HEK293 (cell line): ENCODE results near the gene OST4.
A peak's percentile ranks its signal among the peaks of the same experiment; 100 is the strongest.

Experiments
- GLIS2 ChIP-seq: fragments of 450-650 bp; formaldehyde crosslinking; IDR thresholded peaks from 2 replicates; pipeline ENCODE4 v1.5.1; 2016; ENCODE audit warnings: missing biosample characterization, missing genetic modification characterization
- KLF7 ChIP-seq: fragments of 450-650 bp; formaldehyde crosslinking; IDR thresholded peaks from 2 replicates; pipeline ENCODE4 v1.5.1; 2016; ENCODE audit warnings: missing biosample characterization, missing genetic modification characterization, borderline replicate concordance
- RBAK ChIP-seq: fragments of 450-650 bp; formaldehyde crosslinking; IDR thresholded peaks from 2 replicates; pipeline ENCODE4 v1.5.1; 2016; ENCODE audit warnings: missing biosample characterization, missing genetic modification characterization
- SCRT2 ChIP-seq: fragments of 450-650 bp; formaldehyde crosslinking; IDR thresholded peaks from 2 replicates; pipeline ENCODE4 v1.5.1; 2016; ENCODE audit warnings: missing biosample characterization, missing genetic modification characterization
- SP7 ChIP-seq: fragments of 450-650 bp; formaldehyde crosslinking; IDR thresholded peaks from 2 replicates; pipeline ENCODE4 v1.5.1; 2016; ENCODE audit warnings: missing biosample characterization, missing genetic modification characterization
- YY1 ChIP-seq: fragments of 450-650 bp; formaldehyde crosslinking; IDR thresholded peaks from 2 replicates; pipeline ENCODE4 v1.5.1; 2018; ENCODE audit warnings: missing biosample characterization, missing genetic modification characterization
- ZBTB7A ChIP-seq: fragments of 450-650 bp; formaldehyde crosslinking; IDR thresholded peaks from 2 replicates; pipeline ENCODE4 v1.5.1; 2016; ENCODE audit warnings: low read depth, missing biosample characterization, missing genetic modification characterization
- ZFP3 ChIP-seq: fragments of 450-650 bp; formaldehyde crosslinking; IDR thresholded peaks from 2 replicates; pipeline ENCODE4 v1.5.1; 2016; ENCODE audit warnings: low read depth, missing biosample characterization, missing genetic modification characterization
- ZFP37 ChIP-seq: fragments of 450-650 bp; formaldehyde crosslinking; IDR thresholded peaks from 2 replicates; pipeline ENCODE4 v1.5.1; 2016; ENCODE audit warnings: missing biosample characterization, missing genetic modification characterization
- ZNF114 ChIP-seq: fragments of 450-650 bp; formaldehyde crosslinking; IDR thresholded peaks from 2 replicates; pipeline ENCODE4 v1.5.0; 2017; ENCODE audit warnings: missing biosample characterization, missing genetic modification characterization
- ZNF133 ChIP-seq: fragments of 450-650 bp; formaldehyde crosslinking; IDR thresholded peaks from 2 replicates; pipeline ENCODE4 v1.5.1; 2016; ENCODE audit warnings: missing biosample characterization, missing genetic modification characterization
- ZNF2 ChIP-seq: fragments of 450-650 bp; formaldehyde crosslinking; IDR thresholded peaks from 2 replicates; pipeline ENCODE4 v1.5.1; 2016; ENCODE audit warnings: missing biosample characterization, missing genetic modification characterization
- ZNF302 ChIP-seq: fragments of 450-650 bp; formaldehyde crosslinking; IDR thresholded peaks from 2 replicates; pipeline ENCODE4 v1.5.1; 2016; ENCODE audit warnings: missing biosample characterization, missing genetic modification characterization, low read depth
- ZNF335 ChIP-seq: fragments of 450-650 bp; formaldehyde crosslinking; conservative IDR thresholded peaks from 2 replicates; pipeline ENCODE4 v1.5.1; 2016; ENCODE audit warnings: missing biosample characterization, missing genetic modification characterization
- ZNF341 ChIP-seq: fragments of 450-650 bp; formaldehyde crosslinking; IDR thresholded peaks from 2 replicates; pipeline ENCODE4; 2016; ENCODE audit warnings: low read depth, missing biosample characterization, missing genetic modification characterization
- ZNF354C ChIP-seq: fragments of 450-650 bp; formaldehyde crosslinking; IDR thresholded peaks from 2 replicates; pipeline ENCODE4 v1.5.1; 2016; ENCODE audit warnings: missing biosample characterization, missing genetic modification characterization, low read depth, borderline replicate concordance
- ZNF391 ChIP-seq: fragments of 450-650 bp; formaldehyde crosslinking; IDR thresholded peaks from 2 replicates; pipeline ENCODE4 v1.5.1; 2016; ENCODE audit warnings: low read depth, missing biosample characterization, missing genetic modification characterization, borderline replicate concordance
- ZNF394 ChIP-seq: fragments of 450-650 bp; formaldehyde crosslinking; IDR thresholded peaks from 2 replicates; pipeline ENCODE4 v1.5.1; 2016; ENCODE audit warnings: missing biosample characterization, missing genetic modification characterization, mild to moderate bottlenecking, moderate library complexity, borderline replicate concordance
- ZNF426 ChIP-seq: fragments of 450-650 bp; formaldehyde crosslinking; IDR thresholded peaks from 2 replicates; pipeline ENCODE4 v1.5.1; 2017; ENCODE audit warnings: missing biosample characterization, missing genetic modification characterization, mild to moderate bottlenecking, inconsistent platforms, moderate library complexity
- ZNF529 ChIP-seq: fragments of 450-650 bp; formaldehyde crosslinking; IDR thresholded peaks from 2 replicates; pipeline ENCODE4 v1.5.1; 2017; ENCODE audit warnings: missing genetic modification characterization, missing biosample characterization; ENCODE audit not compliant: insufficient replicate concordance
- ZNF555 ChIP-seq: fragments of 450-650 bp; formaldehyde crosslinking; conservative IDR thresholded peaks from 2 replicates; pipeline ENCODE4 v1.5.1; 2017; ENCODE audit warnings: missing biosample characterization, mild to moderate bottlenecking, missing genetic modification characterization, inconsistent platforms
- ZNF571 ChIP-seq: fragments of 450-650 bp; formaldehyde crosslinking; IDR thresholded peaks from 2 replicates; pipeline ENCODE4 v1.5.0; 2017; ENCODE audit warnings: missing biosample characterization, missing genetic modification characterization
- ZNF624 ChIP-seq: fragments of 450-650 bp; formaldehyde crosslinking; IDR thresholded peaks from 2 replicates; pipeline ENCODE4 v1.5.1; 2017; ENCODE audit warnings: missing biosample characterization, missing genetic modification characterization
- ZNF747 ChIP-seq: fragments of 450-650 bp; formaldehyde crosslinking; IDR thresholded peaks from 2 replicates; pipeline ENCODE4 v1.5.1; 2016; ENCODE audit warnings: missing biosample characterization, missing genetic modification characterization
- ZSCAN18 ChIP-seq: fragments of 450-650 bp; formaldehyde crosslinking; IDR thresholded peaks from 2 replicates; pipeline ENCODE4 v1.5.1; 2016; ENCODE audit warnings: missing biosample characterization, missing genetic modification characterization
- TF ChIP-seq, protein P1 (sequence below): fragments of 450-650 bp; formaldehyde crosslinking; optimal IDR thresholded peaks from 2 replicates; pipeline ENCODE3; 2016; ENCODE audit warnings: missing biosample characterization, mild to moderate bottlenecking, missing genetic modification characterization
- TF ChIP-seq, protein P2 (sequence below): fragments of 450-650 bp; formaldehyde crosslinking; IDR thresholded peaks from 2 replicates; pipeline ENCODE4 v1.5.1; 2016; ENCODE audit warnings: missing biosample characterization, missing genetic modification characterization
- TF ChIP-seq, protein P3 (sequence below): fragments of 450-650 bp; formaldehyde crosslinking; IDR thresholded peaks from 2 replicates; pipeline ENCODE4 v1.5.1; 2017; ENCODE audit warnings: missing biosample characterization, mild to moderate bottlenecking, missing genetic modification characterization, moderate library complexity
- TF ChIP-seq, protein P4 (sequence below): fragments of 450-650 bp; formaldehyde crosslinking; IDR thresholded peaks from 2 replicates; pipeline ENCODE4 v1.5.1; 2016; ENCODE audit warnings: missing biosample characterization, missing genetic modification characterization
- TF ChIP-seq, protein P5 (sequence below): fragments of 450-650 bp; formaldehyde crosslinking; IDR thresholded peaks from 2 replicates; pipeline ENCODE4 v1.5.1; 2016; ENCODE audit warnings: missing biosample characterization, missing genetic modification characterization

The OST4 gene

DNA sequence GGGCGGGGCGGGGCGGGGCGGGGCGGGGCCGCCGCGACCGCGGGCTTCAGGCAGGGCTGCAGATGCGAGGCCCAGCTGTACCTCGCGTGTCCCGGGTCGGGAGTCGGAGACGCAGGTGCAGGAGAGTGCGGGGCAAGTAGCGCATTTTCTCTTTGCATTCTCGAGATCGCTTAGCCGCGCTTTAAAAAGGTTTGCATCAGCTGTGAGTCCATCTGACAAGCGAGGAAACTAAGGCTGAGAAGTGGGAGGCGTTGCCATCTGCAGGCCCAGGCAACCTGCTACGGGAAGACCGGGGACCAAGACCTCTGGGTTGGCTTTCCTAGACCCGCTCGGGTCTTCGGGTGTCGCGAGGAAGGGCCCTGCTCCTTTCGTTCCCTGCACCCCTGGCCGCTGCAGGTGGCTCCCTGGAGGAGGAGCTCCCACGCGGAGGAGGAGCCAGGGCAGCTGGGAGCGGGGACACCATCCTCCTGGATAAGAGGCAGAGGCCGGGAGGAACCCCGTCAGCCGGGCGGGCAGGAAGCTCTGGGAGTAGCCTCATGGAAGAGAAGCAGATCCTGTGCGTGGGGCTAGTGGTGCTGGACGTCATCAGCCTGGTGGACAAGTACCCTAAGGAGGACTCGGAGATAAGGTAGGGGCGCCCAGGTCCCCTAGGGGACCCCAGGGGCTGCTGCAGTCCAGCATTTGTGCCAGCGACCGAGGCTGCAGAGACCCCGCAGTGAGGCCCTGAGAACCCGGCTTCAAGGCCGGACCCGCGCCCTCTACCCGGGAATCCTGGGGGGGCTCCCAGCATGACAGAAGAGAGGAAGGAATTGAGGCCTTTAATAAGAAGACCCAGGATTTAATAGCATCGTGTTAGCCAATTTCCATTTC is 15.5 kb upstream of the OST4 start, which contains the start of gene KHK (continued):
- peak; percentile 53; the same call in 1 of the 2 replicates for TF ChIP-seq ZNF341 (tag by site-specific recombination)
- no peak for TF ChIP-seq SP7 (tag by site-specific recombination)
- TF ChIP-seq ZNF302 (tag by site-specific recombination) = no peak
- TF ChIP-seq, protein P1, sequence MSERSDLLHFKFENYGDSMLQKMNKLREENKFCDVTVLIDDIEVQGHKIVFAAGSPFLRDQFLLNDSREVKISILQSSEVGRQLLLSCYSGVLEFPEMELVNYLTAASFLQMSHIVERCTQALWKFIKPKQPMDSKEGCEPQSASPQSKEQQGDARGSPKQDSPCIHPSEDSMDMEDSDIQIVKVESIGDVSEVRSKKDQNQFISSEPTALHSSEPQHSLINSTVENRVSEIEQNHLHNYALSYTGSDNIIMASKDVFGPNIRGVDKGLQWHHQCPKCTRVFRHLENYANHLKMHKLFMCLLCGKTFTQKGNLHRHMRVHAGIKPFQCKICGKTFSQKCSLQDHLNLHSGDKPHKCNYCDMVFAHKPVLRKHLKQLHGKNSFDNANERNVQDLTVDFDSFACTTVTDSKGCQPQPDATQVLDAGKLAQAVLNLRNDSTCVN (tag by site-specific recombination) = peak; percentile 27
- TF ChIP-seq ZBTB7A (tag by site-specific recombination) = no peak
- TF ChIP-seq ZNF529 = no peak
- TF ChIP-seq ZNF571 (tag by site-specific recombination) = no peak
- no peak for TF ChIP-seq KLF7 (tag by site-specific recombination)
- TF ChIP-seq, protein P2, sequence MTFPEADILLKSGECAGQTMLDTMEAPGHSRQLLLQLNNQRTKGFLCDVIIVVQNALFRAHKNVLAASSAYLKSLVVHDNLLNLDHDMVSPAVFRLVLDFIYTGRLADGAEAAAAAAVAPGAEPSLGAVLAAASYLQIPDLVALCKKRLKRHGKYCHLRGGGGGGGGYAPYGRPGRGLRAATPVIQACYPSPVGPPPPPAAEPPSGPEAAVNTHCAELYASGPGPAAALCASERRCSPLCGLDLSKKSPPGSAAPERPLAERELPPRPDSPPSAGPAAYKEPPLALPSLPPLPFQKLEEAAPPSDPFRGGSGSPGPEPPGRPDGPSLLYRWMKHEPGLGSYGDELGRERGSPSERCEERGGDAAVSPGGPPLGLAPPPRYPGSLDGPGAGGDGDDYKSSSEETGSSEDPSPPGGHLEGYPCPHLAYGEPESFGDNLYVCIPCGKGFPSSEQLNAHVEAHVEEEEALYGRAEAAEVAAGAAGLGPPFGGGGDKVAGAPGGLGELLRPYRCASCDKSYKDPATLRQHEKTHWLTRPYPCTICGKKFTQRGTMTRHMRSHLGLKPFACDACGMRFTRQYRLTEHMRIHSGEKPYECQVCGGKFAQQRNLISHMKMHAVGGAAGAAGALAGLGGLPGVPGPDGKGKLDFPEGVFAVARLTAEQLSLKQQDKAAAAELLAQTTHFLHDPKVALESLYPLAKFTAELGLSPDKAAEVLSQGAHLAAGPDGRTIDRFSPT = no peak
- TF ChIP-seq ZFP37 (tag by site-specific recombination) = no peak
- TF ChIP-seq YY1 (tag by site-specific recombination) = no peak
- no peak for TF ChIP-seq ZNF391 (tag by site-specific recombination)
- peak; percentile 86 for TF ChIP-seq ZNF394 (tag by site-specific recombination)
- no peak for TF ChIP-seq ZNF2 (tag by site-specific recombination)
- TF ChIP-seq, protein P3, sequence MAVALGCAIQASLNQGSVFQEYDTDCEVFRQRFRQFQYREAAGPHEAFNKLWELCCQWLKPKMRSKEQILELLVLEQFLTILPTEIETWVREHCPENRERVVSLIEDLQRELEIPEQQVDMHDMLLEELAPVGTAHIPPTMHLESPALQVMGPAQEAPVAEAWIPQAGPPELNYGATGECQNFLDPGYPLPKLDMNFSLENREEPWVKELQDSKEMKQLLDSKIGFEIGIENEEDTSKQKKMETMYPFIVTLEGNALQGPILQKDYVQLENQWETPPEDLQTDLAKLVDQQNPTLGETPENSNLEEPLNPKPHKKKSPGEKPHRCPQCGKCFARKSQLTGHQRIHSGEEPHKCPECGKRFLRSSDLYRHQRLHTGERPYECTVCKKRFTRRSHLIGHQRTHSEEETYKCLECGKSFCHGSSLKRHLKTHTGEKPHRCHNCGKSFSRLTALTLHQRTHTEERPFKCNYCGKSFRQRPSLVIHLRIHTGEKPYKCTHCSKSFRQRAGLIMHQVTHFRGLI = no peak
- TF ChIP-seq ZNF747 = no peak
- peak; percentile 89 for TF ChIP-seq ZNF335
- no peak for TF ChIP-seq ZNF114
- TF ChIP-seq ZSCAN18 (tag by site-specific recombination) = no peak
- TF ChIP-seq ZNF624 = no peak
- no peak for TF ChIP-seq ZNF426 (tag by site-specific recombination)
- no peak for TF ChIP-seq ZNF133 (tag by site-specific recombination)
- TF ChIP-seq ZNF555 (tag by site-specific recombination) = no peak
- TF ChIP-seq RBAK = no peak
- peak; percentile 58 for TF ChIP-seq GLIS2 (tag by site-specific recombination)
- TF ChIP-seq, protein P4, sequence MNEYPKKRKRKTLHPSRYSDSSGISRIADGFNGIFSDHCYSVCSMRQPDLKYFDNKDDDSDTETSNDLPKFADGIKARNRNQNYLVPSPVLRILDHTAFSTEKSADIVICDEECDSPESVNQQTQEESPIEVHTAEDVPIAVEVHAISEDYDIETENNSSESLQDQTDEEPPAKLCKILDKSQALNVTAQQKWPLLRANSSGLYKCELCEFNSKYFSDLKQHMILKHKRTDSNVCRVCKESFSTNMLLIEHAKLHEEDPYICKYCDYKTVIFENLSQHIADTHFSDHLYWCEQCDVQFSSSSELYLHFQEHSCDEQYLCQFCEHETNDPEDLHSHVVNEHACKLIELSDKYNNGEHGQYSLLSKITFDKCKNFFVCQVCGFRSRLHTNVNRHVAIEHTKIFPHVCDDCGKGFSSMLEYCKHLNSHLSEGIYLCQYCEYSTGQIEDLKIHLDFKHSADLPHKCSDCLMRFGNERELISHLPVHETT = no peak
- TF ChIP-seq, protein P5, sequence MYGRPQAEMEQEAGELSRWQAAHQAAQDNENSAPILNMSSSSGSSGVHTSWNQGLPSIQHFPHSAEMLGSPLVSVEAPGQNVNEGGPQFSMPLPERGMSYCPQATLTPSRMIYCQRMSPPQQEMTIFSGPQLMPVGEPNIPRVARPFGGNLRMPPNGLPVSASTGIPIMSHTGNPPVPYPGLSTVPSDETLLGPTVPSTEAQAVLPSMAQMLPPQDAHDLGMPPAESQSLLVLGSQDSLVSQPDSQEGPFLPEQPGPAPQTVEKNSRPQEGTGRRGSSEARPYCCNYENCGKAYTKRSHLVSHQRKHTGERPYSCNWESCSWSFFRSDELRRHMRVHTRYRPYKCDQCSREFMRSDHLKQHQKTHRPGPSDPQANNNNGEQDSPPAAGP = no peak
- no peak for TF ChIP-seq ZNF354C
- TF ChIP-seq ZFP3 (tag by site-specific recombination) = no peak
- TF ChIP-seq SCRT2 (tag by site-specific recombination) = 0 out of 2 replicates have a peak, but pooled peaks have one; percentile 7
